HG03521 (cell line): ENCODE data around the gene CLPTM1L.
A peak's percentile ranks its signal among the peaks of the same experiment; 100 is the strongest.

ENCODE experiments used
- ATAC-seq: cut with Tn5 transposase; IDR thresholded peaks from one replicate; pipeline ENCODE4 v1.9.1; 2021; ENCODE audit warnings: mild to moderate bottlenecking, moderate library complexity; ENCODE audit not compliant: unreplicated experiment

CLPTM1L gene

DNA sequence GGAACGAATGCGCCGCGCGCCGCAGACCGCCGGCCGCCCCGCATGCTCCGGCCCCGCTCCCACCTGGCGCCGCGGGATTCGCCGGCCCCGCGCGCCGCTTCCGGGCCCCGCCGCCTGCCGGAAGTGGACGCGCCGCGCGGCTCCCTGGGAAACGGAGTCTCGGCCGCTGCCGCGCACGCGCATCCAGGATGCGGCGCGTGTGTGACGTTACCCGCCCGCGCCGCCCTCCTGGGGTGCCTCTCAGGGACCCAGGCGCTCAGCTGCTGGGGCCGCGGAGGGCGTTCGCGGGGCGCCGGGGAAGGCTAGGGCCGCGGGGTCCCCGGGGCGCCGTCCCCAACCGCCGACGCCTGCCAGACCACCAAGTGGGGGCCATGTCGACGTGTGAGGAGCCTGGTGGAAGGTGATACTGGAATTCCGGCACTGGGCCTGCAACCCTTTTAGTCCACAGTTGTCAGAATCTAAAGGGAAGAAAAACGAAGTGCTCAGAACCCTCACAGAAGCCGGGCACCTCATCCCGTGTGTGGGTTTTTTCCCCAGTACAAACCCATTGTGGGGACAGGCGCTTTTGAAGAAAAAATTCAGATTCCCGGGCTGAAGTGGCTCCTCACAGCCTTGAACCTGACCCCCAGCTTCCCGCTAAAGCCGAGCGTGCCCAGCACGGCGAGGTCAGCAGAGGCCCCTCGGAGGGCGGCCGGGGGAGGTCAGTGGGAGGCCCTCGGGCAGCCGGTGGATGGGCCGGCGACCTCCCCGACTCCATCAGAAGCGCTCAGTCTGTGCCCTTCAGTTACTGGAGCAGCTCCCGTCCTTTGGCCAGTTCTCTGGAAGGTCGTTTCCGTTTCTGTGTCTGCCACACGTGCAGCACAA, at the start of gene CLPTM1L:
Gene CLPTM1L, minus strand, starts transcription at position 125 of the 864 bp plus-strand sequence. CDS start 258 bp downstream, outside the sequence.
- peak; percentile 81 for ATAC-seq

GRCh38 chr5:1393571-1394501, 48.9 kb upstream of the CLPTM1L start:
- ATAC-seq = no peak

DNA sequence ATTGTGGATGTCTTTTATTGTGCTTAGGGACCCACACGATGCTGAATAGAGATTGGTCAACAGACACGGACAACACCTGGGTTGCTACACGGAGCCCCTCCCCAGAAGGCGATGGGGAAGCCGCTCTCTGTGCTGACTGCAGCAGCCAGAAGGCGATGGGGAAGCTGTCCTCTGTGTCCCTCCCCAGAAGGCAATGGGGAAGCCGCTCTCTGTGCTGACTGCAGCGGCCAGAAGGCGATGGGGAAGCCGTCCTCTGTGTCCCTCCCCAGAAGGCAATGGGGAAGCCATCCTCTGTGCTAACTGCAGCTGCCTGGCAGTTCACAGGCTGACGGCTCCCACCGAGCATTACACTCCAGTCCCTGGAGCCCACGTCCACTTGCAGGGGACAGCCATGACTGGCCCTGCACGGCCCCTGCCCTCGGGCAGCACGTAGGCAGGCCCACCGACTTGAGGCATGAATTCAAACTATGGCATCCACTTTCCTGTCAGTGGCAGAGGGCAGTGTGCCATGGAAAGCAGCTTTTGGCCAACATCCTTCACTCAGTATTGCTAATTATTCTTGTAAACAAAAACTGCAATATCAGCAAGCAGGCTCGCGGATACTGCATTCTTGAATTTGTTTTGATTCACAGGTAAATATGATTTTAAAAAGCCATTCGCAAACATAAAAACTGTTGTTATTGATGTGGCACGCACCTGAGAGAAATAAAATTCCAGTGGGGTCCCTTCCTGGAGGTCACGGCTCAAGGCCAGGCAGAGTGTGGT, 48.1 kb upstream of the CLPTM1L start:
- no peak for ATAC-seq

DNA sequence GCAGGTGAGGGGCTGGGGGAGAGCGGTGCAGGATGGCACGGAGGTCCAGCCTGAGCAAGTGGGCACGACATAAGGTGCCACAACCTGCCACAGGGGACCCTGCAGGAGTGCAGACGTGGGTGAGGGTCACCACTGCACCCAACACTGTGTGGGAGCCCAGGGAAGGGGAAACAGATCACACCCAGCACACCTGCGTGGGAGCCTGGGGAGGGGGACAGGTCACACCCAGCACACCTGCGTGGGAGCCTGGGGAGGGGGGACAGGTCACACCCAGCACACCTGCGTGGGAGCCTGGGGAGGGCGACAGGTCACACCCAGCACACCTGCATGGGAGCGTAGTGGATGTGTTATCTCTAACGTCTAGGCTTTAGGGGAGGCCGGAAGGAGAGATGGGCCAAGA, 47.4 kb upstream of the CLPTM1L start:
- no peak for ATAC-seq

DNA sequence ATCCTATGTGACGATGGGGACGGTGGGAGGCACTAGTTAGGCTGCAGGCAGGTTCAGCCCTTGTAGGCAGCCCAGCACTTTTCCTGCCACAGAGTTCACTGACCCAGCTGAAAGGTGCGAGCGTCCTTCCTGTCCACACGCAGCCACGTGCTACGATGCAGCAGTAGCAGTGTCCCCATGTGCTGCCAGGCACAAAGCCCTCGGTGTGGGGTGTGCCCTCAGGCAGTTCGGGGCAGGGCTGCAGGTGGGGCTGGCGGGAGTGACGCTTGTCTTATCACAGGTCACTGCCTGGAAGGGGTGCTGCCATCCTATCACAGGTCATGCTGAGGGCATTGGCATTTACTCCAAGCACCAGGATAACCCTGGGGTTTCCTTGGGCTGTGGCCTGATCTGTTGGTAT, 46.8 kb upstream of the CLPTM1L start:
- no peak for ATAC-seq

DNA sequence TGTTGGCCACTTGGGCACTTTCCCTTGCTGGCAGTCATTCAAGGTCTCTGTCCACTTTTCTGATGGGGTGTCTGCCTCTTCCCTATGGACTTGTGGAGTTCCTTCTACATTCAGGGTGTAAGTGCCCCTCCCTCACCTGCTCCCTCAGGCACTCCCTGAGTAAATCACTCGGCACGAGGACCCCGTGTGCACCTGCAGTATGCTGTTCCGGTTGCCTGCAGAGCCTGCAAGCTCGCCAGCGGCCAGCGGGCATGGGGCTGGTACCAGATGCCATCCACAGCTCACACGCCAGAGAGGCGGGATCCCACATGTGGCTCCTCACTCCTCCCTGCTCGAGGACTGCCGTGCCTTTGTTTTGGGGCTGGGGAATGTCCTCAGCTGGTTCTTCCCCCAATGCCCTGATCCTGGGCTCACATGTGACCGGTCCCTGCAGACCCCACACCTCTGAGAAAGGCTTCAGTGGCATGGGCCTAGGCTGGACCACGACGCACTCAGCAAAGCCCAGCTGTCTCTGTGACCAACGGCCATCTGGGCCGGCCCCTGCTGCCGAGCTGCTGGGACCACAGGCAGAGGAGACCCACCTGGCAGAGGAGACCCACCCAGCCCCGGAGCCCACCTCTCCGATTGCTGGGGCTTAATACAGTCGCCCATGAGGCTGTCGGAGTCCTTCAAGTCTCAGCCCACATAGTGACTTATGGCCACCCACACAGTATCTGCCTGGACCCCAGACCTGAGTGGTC, 46.1 kb upstream of the CLPTM1L start:
- no peak for ATAC-seq

DNA sequence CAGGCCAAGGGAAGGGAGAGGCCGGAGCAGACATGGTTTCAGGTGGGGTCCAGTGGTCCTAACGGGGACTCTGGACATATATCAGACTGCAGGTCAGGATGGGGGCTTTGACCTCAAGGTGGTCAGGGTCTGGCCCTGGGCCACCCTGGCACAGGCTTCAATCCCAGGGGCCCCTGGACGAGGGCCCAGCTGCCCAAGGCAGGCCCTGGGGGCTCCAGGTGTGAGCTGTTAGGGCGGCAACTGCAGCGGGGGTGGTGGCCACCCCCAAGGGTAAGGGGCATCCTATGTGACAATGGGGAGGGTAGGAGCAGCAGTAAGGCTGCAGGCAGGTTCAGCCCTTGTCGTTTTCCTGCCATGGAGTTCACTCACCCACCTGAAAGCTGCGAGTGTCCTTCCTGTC, 45.4 kb upstream of the CLPTM1L start:
- ATAC-seq = no peak

DNA sequence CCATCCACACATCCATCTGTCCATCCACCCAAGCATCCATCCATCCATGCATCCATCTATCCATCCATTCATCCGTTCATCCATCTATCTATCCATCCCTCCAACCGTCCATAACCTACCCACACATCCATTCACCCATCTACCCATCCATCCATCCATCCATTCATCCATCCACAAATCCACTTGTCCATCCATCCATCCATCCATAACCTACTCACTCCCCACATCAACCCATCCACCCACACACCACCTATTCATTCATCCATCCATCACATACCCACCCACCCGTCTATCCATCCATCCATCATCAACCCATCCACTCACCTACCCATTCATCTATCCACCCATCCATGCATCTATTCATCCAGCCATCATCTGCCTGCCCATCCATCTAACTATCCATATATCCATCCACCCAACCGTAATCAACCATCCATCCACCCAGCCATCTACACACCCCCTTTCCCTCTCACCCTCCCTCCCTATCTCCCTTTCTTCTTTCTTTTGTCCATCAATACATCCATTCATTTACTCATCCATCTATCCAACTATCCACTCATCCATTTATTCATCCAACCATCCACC, 43.6 kb upstream of the CLPTM1L start:
- ATAC-seq = no peak

DNA sequence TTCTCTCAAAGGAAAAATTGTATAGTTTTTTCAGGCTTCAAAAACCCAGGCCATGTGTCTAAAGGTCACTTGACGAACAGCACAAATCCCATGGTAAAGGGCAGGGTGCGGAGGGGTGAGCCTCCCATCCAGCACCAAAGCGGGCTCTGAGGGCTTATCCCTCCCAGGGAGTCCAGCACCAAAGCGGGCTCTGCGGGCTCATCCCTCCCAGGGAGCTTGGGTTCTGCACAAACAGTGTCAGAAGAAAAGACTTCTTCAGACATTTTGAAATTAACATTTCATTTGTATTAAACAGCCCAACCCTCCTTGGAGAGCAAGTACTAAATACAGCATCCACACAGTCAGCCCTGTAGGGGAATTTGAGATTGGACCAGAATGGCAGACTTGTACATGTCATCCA, 43.0 kb upstream of the CLPTM1L start:
- ATAC-seq = no peak

- no peak for ATAC-seq
Observed at GRCh38 chr5:1387059-1387755, 42.3 kb upstream of the CLPTM1L start.

DNA sequence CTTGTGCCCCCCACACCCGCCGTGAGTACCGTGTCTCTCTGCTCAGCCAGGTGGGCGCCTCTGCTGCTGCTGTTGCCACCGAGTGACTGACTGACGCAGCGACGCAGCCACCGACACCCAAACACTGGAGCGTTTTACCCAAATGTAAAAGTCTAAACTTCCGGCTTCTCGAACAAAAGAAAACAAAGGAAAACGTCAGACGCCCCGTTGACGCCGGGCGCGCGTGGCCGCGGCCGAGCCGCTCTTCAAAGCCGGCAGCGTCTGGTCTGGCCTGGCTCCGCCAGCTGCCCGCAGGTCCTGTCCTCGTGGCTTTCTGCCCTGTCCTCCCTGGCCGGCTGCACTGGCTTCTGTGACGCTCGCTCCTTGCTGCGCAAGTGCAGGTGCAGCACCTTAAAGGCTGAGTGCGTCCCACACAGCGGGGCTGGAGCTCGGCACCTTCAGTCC, 41.4 kb upstream of the CLPTM1L start:
- ATAC-seq = peak; percentile 27

GRCh38 chr5:1385395-1386273, 40.7 kb upstream of the CLPTM1L start:
- ATAC-seq = peak; percentile 80

GRCh38 chr5:1384521-1384920, 39.6 kb upstream of the CLPTM1L start:
- no peak for ATAC-seq

DNA sequence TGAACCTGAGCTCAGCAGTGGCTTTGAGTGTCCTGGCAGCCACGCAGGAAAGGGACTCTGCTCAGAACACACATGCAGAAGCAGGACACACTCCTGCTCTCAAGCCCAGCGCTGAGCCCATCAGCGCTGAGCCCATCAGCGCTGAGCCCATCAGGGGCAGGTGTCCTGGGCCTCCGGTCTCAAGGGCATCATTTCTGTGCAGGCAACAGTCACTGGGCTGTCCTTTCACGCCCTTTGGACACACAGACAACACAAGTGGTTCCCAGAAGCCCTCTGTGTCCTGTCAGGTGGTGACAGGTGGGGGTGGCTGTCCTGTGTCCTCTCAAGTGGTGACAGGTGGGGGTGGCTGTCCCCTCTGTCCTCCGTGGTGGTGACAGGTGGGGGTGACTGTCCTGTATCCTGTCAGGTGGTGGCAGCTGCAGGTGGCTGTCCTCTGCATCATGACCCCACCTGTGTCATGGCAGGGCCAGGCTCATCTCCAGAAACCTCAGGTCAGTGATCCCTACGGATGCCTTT, 39.0 kb upstream of the CLPTM1L start:
- ATAC-seq = no peak

DNA sequence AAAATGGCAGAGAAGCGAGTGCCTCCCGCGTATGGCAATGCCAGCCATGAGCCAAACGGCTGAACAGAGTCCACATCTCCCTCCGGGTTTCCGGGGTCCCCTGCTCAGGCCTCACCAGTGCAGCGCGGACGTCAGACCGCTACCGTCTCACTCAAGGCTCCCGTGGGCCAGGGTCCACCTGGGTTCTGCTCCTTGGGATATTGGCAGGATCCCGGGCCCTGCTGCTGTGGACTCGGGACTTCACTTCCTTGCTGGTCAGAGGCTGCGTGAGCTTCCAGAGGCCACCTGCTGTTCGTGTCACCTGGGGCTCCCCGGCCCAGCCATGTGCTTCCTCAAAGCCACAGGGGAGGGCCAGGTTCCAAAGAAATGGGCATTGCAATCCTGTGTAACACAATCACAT, 38.4 kb upstream of the CLPTM1L start:
- no peak for ATAC-seq

- ATAC-seq = no peak
Observed at GRCh38 chr5:1382248-1382700, 37.4 kb upstream of the CLPTM1L start.

GRCh38 chr5:1381370-1382247, 36.7 kb upstream of the CLPTM1L start:
- ATAC-seq = no peak
